ENCODE data around the gene WDR87. TPM values are rescaled to one million over a fixed set of nuclear protein-coding genes. Genes with fewer than 3 reads are reported as not detected.

The WDR87 gene
- total and polyA plus RNA-seq, 10 of the 15 experiments (the other 5 are each of a cell fraction or from before 2014, with no cell fraction given), result not detected

DNA sequence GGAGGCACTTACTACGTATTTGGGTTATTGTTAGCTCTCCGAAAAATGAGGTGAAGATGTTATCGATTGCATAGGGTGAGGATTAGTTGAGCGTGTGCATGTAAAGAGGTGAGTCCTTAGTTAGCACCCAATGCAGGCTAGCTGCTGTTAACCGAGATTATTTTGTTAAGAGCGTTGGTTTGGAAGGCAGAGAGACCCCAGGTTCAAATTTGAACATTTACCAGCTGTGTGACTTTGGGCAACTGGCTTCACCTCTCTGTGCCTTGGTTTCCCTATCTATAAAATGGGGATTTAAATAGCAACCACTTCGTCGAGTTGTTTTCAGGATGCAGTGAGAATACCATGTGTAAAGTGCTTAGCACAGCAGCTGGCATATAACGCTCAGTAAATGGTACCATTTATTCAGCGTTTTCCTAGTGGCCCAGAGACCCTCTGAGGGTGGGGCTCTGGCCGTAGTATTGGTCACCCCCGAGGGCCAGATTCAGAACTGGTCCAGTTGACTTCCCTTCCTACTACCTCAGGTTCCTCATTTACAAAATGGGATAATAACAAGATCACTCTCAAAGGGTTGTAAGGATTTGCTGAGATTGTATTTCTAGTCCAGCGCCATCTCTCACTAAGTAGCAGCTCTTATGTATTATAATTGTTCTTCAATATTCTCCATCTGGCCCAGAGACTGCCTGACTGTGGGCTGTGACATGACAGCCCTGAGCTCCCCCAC lies 1.5 kb upstream of the WDR87 start:
- ChIA-PET SMC1A (ENCODE audit: uncharacterized antibody, unreplicated experiment) (interaction anchor here (0.6 to 8.8 kb wide), 25 partner anchors 11 to 428 kb away, joined by 3 to 119 read pairs (median 7); partner anchors contain the start of gene CATSPERG), CTCF (interaction anchor here (0.7 to 11.9 kb wide), 11 partner anchors 16 to 428 kb away, joined by 3 to 183 read pairs (median 4); partner anchors contain the start of gene CATSPERG), RAD21 (ENCODE audit: unreplicated experiment) (interaction anchor here (0.7 to 9.9 kb wide), 29 partner anchors 7 to 495 kb away, joined by 3 to 98 read pairs (median 6); partner anchors contain the start of genes CATSPERG and FAM98C), POLR2A (interaction anchor here (0.7 to 4.7 kb wide), 19 partner anchors 7 to 428 kb away, joined by 3 to 34 read pairs (median 5); partner anchors contain the start of gene CATSPERG)
- TSS peak; percentile 64 for BruUV-seq (replicated peaks)
- Histone ChIP-seq H4K20me1 (ENCODE audit: control insufficient read depth, insufficient read depth) (no peaks in the 10 kb centered on the region), H3K9me3 (replicated peaks; ENCODE audit: control insufficient read depth, insufficient read depth, low read length) (no peaks in the 10 kb centered on the region), H3K4me2 (ENCODE audit: control insufficient read depth, insufficient read depth) (peak overlapping the region; percentile 95), H3K4me3 (peak overlapping the region; percentile 88), H3K27ac (ENCODE audit: control insufficient read depth, insufficient read depth) (peak overlapping the region; percentile 64), H3K27me3 (replicated peaks in 1 of 2; ENCODE audit: control insufficient read depth in 2 of 2, insufficient read depth in 2 of 2, low read length in 1 of 2) (no peaks in the 10 kb centered on the region), H2AFZ (ENCODE audit: control insufficient read depth, low read depth, low read length) (peak overlapping the region; percentile 95; the same call in 1 of the 2 replicates), H3K4me1 (ENCODE audit: control insufficient read depth, insufficient read depth, low read length) (peaks cover 27% of the 10 kb centered on the region), H3K36me3 (ENCODE audit: control insufficient read depth in 2 of 2, insufficient read depth in 2 of 2, low read length in 1 of 2) (peaks cover 0 to 4% of the 10 kb centered on the region in 2 experiments; a peak in 1 of 4 replicates), H3K79me2 (ENCODE audit: control insufficient read depth, insufficient read depth, low read length) (peaks cover 59% of the 10 kb centered on the region), H3K9ac (ENCODE audit: control insufficient read depth, insufficient read depth, low read length) (peak overlapping the region; percentile 88)
- DNase-seq (ENCODE audit: low read depth, low spot score) (no peak), ATAC-seq (peak; percentile 16), FAIRE-seq (no peak)
- 5% methylated on average over 13 of the region's 13 CpGs for WGBS (ENCODE audit: insufficient coverage, insufficient replicate concordance, low lambda C conversion rate, missing lambda C conversion rate)
- intact Hi-C loops (cut with micrococcal nuclease; ENCODE audit: unreplicated experiment) (loop anchor here (1.0 to 5.0 kb wide), 3 partner anchors 99 to 189 kb away; no protein-coding TSS in a partner anchor), in situ Hi-C loops (cut with MboI) (no loop called here)
- TF ChIP-seq FOXK2 (IDR thresholded peaks at IDR 0.05) (no peak), CREB1 (IDR thresholded peaks at IDR 0.05; ENCODE audit: low read depth) (no peak), NFYB (IDR thresholded peaks at IDR 0.05; ENCODE audit: insufficient read depth, low read depth, low read length) (no peak), NFIC (IDR thresholded peaks at IDR 0.05; ENCODE audit: low read depth, low read length) (no peak), ZBED1 (IDR thresholded peaks at IDR 0.05; ENCODE audit: borderline replicate concordance) (no peak), TCF3 (IDR thresholded peaks at IDR 0.05; ENCODE audit: borderline replicate concordance, insufficient read depth, low read depth, low read length) (no peak), RAD51 (IDR thresholded peaks at IDR 0.05) (no peak), NFXL1 (IDR thresholded peaks at IDR 0.05; ENCODE audit: borderline replicate concordance) (no peak; the same call in 1 of the 2 replicates), RBBP5 (conservative IDR thresholded peaks at IDR 0.05) (no peak), SMARCA5 (IDR thresholded peaks at IDR 0.05) (peak; percentile 36; the same call in 1 of the 2 replicates), ZBTB40 (IDR thresholded peaks at IDR 0.05; ENCODE audit: borderline replicate concordance) (no peak), YBX1 (IDR thresholded peaks at IDR 0.05) (no peak), BMI1 (IDR thresholded peaks at IDR 0.05; ENCODE audit: borderline replicate concordance) (no peak), EZH2 (IDR thresholded peaks at IDR 0.05; ENCODE audit: borderline replicate concordance, control insufficient read depth, low read depth, low read length) (no peak)
- TF ChIP-seq, protein P1, sequence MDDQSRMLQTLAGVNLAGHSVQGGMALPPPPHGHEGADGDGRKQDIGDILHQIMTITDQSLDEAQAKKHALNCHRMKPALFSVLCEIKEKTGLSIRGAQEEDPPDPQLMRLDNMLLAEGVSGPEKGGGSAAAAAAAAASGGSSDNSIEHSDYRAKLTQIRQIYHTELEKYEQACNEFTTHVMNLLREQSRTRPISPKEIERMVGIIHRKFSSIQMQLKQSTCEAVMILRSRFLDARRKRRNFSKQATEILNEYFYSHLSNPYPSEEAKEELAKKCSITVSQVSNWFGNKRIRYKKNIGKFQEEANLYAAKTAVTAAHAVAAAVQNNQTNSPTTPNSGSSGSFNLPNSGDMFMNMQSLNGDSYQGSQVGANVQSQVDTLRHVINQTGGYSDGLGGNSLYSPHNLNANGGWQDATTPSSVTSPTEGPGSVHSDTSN (IDR thresholded peaks at IDR 0.05; ENCODE audit: insufficient replicate concordance, low read depth, low read length), result no peak
- TF ChIP-seq, protein P2, sequence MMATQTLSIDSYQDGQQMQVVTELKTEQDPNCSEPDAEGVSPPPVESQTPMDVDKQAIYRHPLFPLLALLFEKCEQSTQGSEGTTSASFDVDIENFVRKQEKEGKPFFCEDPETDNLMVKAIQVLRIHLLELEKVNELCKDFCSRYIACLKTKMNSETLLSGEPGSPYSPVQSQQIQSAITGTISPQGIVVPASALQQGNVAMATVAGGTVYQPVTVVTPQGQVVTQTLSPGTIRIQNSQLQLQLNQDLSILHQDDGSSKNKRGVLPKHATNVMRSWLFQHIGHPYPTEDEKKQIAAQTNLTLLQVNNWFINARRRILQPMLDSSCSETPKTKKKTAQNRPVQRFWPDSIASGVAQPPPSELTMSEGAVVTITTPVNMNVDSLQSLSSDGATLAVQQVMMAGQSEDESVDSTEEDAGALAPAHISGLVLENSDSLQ (IDR thresholded peaks at IDR 0.05), result no peak
